SHP77 (cell line): ENCODE results near the gene BTAF1.
"Not testable (repeated sequence)": the region's sequence is repeated elsewhere in the genome, so short reads cannot be mapped to it uniquely, and the experiment has no call there.

Experiments used
- DNase-seq, 2 experiments: peaks; one replicate each; lab custom pipeline; 2025; lab: John Stamatoyannopoulos, UW

Gene BTAF1

DNA sequence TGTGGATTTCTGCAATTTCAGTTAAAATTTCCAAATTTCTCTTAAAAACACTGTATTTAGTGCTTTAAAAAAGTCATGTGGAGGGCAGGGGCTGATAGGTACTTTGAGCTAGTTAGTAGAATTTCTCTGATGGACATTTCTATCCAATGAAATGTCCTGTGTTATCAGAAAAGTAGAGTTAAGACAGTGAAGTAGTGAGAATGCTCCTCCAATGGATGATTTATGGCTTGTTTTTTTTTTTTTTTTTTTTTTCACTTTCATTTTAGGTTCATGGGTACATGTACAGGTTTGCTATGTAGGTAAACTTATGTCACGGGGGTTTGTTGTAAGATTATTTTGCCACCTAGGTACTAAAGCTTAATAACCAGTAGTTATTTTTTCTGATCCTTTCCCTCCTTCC, 55.0 kb downstream of the BTAF1 start:
- DNase-seq: no peak

DNA sequence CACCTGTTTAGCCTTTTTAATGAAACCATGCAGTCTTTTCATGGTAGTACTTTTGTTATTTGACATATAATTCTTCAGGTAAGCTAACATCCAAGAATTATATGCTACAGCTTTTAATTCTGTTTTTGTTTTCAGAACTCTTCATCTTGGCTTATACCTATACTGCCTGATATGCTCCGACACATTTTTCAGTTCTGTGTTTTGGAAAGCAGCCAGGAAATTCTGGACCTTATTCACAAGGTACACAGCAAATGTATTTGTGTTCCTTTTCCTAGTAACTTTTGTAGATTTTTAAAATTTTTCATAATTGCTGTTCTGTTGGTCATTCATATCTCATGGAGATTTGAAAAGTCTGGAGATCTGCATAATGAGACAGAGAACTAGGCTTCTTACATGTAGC, 56.7 kb downstream of the BTAF1 start:
- no peak for DNase-seq

DNA sequence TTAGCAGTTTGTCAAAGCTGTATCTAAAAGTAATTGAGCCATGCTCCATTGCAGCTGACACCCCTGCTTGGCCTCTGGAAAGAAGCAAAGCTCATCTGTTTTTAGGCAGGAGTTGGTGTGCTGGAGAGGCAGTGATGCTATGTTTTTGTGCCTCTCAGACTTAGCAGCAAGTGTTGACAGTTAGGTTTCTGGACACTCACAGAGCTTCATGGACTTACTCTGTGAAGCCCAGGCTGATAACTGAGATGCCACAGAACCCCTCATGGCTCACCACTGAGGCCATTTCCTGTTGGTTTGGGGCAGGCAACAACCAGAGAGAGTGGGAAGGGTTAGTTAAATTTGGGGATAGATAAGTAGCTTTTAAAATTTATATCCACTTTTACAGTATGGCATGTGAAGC, 59.8 kb downstream of the BTAF1 start:
- DNase-seq: no peak

DNA sequence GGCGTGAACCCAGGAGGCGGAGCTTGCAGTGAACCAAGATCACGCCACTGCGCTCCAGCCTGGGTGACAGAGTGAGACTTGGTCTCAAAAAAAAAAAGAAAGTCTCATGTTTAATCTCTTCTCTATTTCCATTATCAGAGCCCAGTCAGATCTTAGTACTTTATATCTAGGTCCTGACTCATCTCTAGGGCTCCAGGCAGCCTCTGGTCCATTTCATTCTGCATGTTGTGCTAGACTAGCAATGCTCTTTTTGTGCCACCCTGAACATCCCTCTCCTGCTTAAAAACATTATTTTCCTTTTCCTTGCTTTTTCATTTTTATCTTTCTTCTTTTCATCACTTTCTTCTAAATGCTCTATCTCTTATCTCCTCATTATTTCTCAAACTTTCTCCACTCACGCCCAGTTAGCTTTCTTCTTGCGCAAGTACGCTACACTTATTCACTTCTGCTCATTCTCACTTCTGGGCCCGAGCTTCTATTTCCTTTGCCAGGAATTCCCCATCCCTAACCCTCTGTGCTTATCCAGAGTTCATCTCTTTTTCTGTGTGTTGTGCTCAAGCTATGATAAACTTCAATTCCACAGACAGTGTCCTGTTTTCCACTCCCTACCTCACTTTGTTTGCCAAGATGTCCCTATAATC, 63.9 kb downstream of the BTAF1 start:
- no peak for DNase-seq

DNA sequence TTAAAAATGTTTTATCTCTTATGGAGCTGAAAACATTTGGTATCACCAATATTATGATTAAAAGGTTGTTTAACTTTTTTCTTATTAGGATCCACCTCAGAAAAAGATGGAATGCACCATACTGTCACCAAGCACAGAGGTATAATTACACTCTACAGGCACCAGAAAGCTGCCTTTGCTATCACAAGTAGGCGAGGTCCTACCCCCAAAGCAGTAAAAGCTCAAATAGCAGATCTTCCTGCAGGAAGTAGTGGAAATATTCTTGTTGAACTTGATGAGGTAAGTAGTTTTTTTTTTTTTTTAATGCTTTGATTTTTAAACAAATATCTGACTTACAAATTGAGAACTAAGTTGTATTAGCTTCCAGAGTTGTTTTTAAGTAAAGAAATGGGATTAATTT, 68.5 kb downstream of the BTAF1 start:
- DNase-seq: no peak

DNA sequence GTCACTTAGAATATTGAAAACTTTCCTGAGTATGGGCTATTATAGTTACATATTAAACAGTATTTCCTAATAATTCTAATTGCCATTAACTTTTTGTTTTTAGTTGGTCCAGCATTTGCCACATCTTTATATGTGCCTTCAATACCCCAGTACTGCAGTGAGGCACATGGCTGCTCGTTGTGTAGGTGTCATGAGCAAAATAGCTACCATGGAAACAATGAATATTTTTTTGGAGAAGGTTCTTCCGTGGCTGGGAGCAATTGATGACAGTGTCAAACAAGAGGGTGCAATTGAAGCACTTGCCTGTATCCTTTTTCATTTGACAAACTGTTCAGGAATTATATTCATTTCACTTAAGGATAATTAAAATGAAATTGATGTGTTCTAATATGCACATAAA, 72.7 kb downstream of the BTAF1 start:
- no peak for DNase-seq

DNA sequence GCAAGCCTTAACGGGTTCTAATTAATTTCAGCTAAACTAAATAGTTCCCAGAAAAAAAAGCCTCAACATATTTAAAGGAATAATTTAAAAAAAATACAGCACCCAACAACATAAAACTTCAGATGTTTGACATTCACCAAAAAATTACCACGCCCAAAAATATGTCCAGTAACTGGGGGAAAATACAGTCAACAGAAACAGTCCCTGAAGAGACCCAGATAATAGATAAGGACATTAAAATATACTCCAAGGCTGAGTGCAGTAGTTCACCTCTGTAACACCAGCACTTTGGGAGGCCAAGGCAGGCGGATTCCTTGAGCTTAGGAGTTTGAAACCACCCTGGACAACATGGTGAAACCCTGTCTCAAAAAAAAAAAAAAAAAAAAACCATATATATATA, 78.0 kb downstream of the BTAF1 start:
- no peak for DNase-seq

DNA sequence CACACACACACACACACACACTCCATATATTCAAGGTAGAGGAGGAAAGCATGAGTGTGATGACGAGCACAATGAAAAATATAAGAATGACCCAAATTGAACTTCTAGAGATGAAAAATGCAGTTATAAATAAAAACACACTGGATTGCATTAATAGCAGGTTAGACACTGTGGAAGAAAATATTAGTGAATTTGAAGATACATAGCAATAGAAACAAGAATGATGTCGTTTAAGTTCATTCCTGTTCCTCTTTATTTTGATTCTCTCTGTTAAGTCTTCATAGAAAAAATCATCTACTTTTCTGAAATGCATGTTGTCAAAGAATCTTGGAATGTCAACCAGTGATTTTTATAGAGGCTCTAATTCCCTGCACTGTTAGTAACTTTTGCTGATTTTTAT, 78.4 kb downstream of the BTAF1 start:
- DNase-seq: no peak

DNA sequence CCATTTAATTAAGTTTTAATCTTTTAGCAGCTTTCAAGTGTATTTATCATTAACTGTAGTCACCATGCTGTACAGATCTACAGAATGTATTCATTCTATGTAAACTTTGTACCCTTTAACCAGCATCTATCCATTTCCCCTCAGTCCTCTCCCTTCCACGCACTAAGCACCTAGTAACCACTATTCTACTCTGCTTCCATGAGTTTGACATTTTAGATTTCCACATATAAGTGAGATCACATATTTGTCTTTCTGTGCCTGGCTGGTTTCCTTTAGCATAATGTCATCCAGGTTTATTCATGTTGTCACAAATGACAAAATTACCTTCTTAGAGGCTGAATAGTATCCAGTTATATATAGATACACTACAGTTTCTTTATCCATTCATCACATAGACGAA, 79.7 kb downstream of the BTAF1 start:
- DNase-seq: no peak

DNA sequence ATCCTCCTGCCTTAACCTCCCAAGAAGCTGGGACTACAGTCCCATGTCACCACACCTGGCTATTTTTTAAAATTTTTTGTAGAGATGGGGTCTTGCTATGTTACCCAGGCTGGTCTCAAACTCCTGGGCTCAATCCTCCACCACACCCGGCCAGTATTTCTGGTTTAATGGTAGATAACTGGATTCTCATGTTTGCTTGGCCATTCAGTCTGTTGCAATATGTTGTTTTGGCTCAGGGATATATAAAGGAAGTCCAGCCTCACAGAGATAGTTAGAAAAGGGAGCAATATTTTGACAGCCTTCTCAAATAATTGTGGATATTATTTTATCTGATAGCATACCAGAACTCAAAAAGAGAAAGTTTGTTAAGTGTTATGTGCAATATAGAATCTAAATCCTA, 82.4 kb downstream of the BTAF1 start:
- no peak for DNase-seq

DNA sequence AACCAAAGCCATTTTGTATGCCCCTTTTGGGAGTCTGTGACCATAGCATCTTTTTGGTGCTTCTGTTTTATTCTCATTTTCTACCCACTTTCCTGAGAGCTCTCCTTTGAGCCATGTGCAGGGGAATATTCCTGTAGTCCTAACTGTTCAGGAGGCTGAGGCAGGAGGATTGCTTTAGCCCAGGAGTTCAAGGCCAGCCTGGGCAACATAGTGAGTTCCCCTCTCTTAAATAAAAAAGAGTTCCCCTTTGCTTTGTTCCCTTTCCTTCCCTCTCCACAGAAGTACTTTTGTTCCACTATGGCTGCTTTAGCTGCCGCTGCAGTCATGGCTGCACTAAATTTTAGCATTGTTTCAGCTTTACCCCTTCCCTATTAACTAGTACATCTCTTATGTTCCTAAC, 85.9 kb downstream of the BTAF1 start:
- no peak for DNase-seq

DNA sequence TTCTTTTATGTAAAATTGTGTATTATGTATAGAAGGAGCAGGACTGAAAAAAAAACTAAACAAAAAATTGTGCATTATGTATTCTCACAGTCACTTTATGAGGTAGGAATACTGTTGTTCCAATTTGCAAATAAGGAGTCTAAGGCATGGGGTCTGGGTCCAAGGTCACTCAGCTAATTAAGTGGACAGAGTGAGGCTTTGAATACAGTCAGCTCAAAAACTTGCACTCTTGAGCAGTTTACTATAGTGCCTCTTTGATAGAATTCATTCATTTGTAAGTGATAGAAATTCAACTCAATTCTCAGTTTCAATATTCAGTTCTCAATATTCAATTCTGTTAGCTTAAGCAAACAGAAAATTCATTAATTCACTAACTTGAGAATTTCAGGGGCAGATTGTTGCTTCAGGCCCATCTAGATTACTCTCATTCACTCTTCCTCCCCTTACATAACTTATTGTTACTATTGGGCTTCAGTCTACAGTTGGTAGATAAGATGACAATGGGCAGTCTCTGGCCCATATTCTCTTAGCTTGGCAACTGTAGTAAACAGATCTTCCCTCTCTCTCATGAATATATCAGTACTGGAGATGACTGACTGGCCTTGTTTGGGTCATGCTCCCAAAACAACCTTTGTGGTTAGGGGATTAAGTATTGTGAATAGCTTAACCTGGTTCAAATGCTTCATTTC, 86.6 kb downstream of the BTAF1 start:
- DNase-seq: no peak

DNA sequence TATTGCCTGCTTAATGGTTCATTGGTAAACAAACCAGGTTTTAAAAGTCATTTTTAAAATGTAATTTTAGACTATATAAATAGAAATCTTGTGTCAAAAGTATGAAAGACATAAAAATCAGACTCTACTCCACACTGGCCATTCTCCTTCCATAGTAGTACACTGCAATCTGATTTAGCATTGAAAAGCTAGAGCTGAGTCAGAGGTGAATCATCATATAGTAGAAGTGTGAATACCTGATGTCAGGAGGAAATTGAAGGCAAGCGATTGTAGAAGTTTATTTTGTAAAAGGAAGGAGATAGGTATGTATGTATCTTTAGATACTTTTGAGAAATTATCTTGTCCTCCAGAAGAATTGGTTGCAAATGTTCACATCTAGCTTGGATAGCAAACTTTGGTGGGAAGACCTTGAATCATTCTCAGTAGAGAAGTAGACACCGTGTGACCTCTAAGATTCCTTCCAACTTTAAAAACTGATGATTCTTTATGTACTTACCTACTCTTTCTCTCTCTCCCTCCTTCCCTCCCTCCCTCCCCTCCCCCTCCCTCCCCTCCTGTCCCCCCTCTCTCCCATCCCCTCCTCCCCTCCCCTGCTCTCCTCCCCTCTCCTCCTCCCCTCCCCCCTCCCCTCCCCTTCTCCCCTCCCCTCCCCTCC, 88.1 kb downstream of the BTAF1 start:
- DNase-seq: no peak

DNA sequence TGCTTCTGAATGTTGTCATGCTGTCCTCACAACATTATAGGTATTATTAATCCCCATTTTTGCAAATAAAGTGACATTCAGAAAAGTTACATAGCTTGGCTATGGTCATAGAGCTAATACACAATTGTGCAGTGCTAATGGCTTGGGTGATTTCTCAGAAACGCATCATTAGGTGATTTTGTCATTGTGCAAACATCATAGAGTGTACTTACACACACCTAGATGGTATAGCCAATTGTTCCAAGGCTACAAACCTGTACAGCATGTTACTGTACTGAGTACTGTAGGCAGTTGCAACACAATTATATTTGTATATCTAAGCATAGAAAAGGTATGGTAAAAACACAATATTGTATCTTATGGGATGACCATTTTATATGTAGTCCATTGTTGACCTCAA, 91.0 kb downstream of the BTAF1 start:
- DNase-seq: no peak

DNA sequence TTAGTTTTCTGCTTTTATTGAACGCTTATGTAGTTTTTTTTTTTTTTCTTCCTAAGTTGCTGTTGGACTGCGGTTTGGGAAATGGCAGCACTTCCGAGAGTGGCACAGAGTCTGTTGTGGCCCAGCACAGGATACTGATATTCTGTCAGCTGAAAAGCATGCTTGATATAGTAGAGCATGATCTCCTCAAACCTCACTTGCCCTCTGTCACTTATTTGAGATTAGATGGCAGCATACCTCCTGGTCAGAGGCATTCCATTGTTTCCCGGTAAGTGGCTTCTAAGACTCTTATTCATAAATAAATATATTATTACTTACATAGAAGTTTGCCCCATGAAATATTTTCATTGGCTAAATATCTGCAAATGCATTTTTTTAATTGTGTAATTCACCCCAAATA, 101.1 kb downstream of the BTAF1 start:
- no peak for DNase-seq

DNA sequence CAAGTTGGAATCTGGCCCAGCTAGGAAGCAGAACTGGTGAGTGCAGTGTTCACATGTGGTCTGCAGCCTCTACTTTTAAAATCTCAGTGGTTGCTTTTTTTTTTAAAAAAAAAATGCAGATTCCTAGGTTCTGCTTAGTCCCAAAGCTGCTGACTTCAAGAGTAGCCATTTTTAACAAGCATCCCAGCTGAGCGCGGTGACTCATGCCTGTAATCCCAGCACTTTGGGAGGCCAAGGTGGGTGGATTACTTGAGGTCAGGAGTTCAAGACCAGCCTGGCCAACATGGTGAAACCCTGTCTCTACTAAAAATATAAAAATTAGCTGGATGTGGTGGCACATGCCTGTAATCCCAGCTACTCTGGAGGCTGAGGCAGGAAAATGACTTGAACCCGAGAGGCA, 101.8 kb downstream of the BTAF1 start:
- DNase-seq: not testable (repeated sequence)

DNA sequence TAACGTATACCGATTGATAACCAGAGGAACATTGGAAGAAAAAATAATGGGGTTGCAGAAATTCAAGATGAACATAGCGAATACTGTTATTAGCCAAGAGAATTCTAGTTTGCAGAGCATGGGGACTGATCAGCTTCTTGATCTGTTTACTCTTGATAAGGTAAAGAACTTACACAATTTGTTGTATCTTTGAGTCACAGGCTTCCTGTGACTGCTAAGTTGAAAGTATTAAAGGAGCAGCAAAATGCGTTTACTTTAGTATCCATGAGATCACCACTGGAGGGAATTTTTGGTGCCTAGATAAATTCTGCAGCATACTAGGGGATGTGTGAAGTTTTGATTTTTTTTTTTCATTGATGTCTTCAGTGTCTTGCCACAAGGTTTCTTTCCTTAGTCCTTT, 103.6 kb downstream of the BTAF1 start:
- DNase-seq: no peak

DNA sequence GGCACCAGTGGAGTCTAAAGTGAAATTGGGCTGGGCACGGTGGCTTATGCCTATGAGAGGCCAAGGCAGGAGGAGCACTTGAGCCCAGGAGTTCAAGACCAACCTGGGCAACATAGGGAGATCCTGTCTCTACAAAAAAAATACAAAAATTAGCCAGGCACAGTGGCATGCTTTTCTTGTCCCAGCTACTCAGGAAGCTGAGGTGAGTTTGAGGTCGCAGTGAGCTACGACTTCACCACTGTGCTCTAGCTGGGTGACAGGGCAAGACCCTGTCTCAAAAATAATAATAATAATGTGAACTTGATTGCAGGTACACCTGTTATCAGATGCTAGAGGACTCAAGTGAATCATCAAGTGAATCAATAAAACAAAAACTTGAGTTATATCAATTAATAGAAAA, 108.0 kb downstream of the BTAF1 start:
- no peak for DNase-seq

DNA sequence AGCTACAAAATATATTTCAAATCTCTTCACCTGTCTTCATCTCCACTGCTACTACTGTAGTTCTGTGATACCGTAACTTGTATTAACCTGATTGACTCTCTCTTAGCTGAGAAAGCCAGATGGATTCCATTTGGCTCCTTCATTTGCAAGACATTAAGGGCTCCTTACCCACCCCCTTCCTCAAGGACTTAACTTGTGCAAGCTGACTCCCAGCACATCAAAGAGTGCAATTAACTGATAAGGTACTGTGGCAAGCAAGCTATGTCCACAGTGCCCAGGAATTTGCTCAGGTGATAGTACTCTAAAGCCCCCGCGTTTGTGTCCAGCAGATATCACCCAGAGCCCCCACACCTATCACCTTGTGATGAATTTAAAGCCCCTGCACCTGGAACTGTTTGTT, 109.5 kb downstream of the BTAF1 start:
- DNase-seq: not testable (repeated sequence)

DNA sequence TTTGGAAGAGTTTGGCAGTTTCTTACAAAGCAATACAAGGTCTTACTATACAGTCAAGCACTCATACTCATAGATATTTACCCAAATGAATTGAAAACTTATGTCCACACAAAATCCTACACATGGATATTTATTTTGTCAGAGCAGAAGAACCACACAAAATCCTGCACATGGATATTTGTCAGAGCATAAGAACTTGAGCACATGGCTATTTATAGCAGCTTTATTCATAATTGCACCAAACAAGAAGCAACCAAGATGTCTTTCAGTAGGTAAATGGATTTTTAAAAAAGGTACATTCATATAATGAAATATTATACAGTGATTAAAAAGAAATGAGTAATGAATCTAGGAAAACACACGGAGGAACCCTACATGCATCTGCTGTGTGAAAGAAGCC, 115.4 kb downstream of the BTAF1 start:
- DNase-seq: no peak

DNA sequence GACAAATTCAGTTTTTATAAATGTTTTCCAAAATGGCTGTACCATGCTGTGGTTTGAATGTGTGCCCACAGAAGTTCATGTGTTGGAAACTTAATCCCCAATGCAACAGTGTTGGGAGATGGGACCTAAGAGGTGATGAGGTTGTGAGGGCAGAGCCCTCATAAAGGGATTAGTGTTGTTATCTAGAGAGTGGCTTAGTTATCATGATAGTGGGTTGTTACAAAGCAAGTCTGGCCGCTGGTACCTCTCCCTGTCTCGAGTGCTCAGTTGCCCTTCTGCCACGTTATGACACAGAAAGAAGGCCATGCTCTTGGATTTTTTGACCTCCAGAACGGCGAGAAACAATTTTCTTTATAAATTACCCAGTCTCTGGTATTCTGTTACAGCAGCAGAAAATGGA, 119.0 kb downstream of the BTAF1 start:
- no peak for DNase-seq

DNA sequence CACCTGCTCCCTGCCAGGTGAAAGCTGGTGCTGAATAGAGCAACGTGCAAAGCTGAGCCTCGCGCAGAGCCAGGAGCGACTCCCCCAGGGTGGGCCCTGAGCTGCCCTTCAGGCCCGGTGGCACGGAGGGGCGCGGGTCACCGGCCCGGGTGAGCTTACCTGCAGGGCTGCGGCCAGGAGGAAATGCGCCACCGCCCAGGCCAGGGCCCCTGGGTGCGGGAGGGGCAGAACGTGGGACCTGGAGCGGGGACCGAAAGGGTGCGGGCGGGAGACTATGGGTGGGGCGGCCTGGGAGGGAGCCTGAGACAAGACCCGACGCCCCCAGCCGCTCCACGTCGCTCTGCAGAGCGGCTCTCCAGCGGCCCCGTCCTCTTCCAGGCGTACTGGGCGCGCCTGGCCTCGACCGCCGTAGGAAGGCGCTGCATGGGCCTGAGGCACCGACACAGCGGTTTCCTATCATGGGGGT, 122.1 kb downstream of the BTAF1 start:
- DNase-seq: no peak

DNA sequence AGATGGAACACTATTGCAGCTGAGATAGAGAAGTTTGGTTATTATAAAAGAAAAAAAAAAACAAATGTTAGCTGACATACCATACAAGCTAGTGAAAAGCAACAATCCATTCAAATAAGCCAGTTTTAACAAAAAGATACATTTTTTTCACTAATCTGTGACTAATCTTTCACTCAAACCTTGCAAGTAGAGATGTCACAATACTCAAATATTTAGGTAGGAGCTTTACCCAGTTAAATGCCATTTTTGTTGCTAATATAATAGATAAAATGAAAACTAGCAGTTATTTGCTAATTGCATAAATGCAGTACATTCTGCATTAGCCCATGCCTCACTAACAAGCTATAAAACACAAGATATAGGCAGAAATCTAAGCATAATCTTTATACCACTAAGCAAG, 123.6 kb downstream of the BTAF1 start:
- DNase-seq: no peak

DNA sequence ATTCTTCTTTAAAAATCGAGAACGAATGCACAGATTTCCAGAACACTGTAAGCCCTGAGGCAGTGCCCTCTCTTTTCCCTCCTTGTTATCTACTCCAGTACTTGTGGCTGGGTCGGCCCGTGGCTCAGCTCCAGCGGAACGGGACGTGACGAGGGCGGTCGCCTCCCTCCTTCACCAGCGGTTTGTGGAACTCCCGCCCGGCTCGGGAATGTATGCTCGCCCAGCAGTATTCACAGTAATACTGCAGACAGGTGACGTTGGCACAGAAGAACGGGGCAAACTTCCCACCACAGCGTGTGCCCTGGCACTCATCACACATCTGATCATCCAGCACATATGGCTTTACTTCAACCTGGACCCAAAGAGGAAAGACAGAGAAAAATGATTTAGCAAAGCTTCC, 128.5 kb downstream of the BTAF1 start:
- DNase-seq: no peak
